Gastrocnemius medialis (tissue), 4 donors: ENCODE results near the gene EPB41L4A.

Experiments used
- CTCF ChIP-seq, 5 experiments: fragments of 450-650 bp in 3 of 5; fragments of 200-600 bp in 2 of 5; sonication (generic) in 2 of 5; IDR thresholded peaks in 4 of 5; conservative IDR thresholded peaks in 1 of 5; 1 replicate in 4 of 5; 2 replicates in 1 of 5; pipeline ENCODE4 v1.5.1; 2016 to 2019; ENCODE audit warnings: antibody characterized with exemption in 5 of 5, mild to moderate bottlenecking in 3 of 5, moderate library complexity in 3 of 5
- POLR2A ChIP-seq, 2 donors: fragments of 450-650 bp; IDR thresholded peaks; one replicate each; pipeline ENCODE4 v1.6.1; 2017; ENCODE audit warnings: antibody characterized with exemption in 2 of 2, mild to moderate bottlenecking in 2 of 2, moderate library complexity in 2 of 2

- TF ChIP-seq CTCF (IDR thresholded peaks at IDR 0.05 in 4 of 5, conservative IDR thresholded peaks at IDR 0.05 in 1 of 5) (no peak), POLR2A (IDR thresholded peaks at IDR 0.05) (no peak)
Observed at GRCh38 chr5:112350626-112351025, 68.5 kb downstream of the EPB41L4A start.
